Mesenteric fat pad (tissue), 1 donor: ENCODE data around the gene TMC3. TPM values are rescaled to one million over a fixed set of nuclear protein-coding genes. Genes with fewer than 3 reads are reported as not detected.
"Not testable (repeated sequence)": the region's sequence is repeated elsewhere in the genome, so short reads cannot be mapped to it uniquely, and the experiment has no call there.

Experiments
- DNase-seq: peaks from one replicate; pipeline ENCODE4 v3.0.0-alpha.2; 2020; ENCODE audit warnings: low spot score
- long read RNA-seq: library from polyadenylated mRNA; unstranded; transcript quantifications from one replicate; pipeline ENCODE4 v2.0.0, GENCODE V29; 2020
- total RNA-seq: library from RNA; stranded (reverse); fragmentation: NEBNext Ultra II Directional; extraction: Animal tissue kit (Norgen Biotek cat#: 25700); gene quantifications from one replicate; pipeline ENCODE4 v1.2.1, GENCODE V29; 2021
- donor health status: DM: yes; HTN: yes; CAD: no.

TMC3 gene
- not detected for total RNA-seq
- long read RNA-seq, result 0 reads

DNA sequence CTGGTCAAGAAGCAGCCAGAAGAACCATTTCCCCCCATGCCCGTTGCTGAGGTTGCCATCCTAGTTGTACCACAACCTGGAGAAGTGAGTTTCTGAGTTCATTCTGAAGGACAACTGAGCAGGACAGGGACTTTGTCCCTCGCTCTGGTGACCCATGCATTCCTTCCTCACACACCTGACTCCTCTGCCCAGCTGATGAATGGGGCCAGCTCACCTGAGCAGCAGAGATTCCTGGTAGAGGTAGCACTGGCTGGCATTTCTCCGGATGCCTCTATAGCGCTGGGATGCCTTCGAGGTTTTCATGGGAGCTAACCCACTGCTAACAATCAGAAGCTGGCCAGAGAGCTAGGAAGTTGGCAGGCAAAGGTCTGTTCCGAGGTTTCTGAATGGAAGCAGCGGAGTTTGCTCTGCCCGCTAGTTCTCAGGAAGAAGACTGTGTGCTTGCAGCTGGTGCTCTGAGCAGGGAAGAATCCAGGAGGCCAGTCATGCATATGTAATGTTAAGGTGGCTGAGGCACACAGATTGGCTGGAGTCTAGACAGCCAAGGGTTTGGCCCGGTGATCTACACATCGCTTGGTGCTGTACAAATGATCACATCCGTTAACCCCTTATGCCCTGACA is at the start of gene TMC3:
Gene TMC3 (minus strand): TSS at position 439 of the 621 bp plus-strand sequence. CDS start 136 bp downstream, at position 303.
- no peak for DNase-seq

- DNase-seq, result no peak
These were observed 47.4 kb upstream of the TMC3 start for GRCh38 chr15:81421461-81421860.

GRCh38 chr15:81419332-81419943 is 45.4 kb upstream of the TMC3 start:
- DNase-seq, result no peak

DNA sequence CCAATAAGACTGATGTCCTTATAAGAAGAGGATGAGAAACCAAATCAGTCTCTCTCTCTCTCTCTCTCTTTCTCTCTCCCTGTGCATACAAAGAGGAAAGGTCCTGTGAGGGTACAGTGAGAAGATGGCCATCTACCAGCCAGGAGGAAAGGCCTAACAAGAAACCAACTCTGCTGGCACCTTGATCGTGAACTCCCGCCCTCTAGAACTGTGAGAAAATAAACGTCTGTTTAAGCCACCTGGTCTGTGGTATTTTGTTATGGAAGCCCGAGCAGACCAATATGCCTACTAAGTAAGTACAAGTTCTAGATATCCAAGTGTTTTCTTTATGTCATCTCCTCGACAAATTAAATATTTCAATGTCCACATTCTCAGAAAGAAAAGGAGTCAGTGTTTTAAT is 44.9 kb upstream of the TMC3 start:
- no peak for DNase-seq

DNA sequence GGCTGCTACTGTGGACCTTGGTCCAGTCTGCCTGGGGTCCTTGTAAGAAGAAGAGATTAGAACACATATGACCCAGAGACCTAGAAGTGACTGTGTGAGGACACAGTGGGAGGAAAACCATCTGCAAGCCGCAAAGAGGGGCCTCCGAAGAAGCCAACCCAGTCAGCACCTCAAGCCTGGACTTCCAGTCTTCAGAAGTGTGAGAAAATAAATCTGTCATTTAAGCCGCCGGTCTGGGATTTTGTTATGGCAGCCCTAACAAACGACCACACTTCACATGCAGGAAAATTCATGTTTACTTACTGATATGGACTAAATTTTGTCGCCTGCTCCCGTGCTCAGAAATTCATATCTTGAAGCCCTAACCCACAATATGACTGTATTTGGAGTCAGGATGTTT is 44.4 kb upstream of the TMC3 start:
- DNase-seq, result no peak

GRCh38 chr15:81414274-81414968 is 40.4 kb upstream of the TMC3 start:
- not testable (repeated sequence) for DNase-seq

- no peak for DNase-seq
These were observed 39.8 kb upstream of the TMC3 start for GRCh38 chr15:81413851-81414250.

GRCh38 chr15:81411969-81412633 is 38.1 kb upstream of the TMC3 start:
- DNase-seq, result no peak

- DNase-seq, result no peak
These were observed 37.0 kb upstream of the TMC3 start for GRCh38 chr15:81411051-81411450.

GRCh38 chr15:81410318-81410753 is 36.3 kb upstream of the TMC3 start:
- DNase-seq, result no peak

GRCh38 chr15:81407718-81408117 is 33.7 kb upstream of the TMC3 start:
- DNase-seq, result no peak

GRCh38 chr15:81407176-81407575 is 33.2 kb upstream of the TMC3 start:
- DNase-seq, result no peak

GRCh38 chr15:81400640-81401236 is 26.7 kb upstream of the TMC3 start:
- DNase-seq, result no peak

GRCh38 chr15:81398910-81399551 is 25.0 kb upstream of the TMC3 start:
- no peak for DNase-seq

DNA sequence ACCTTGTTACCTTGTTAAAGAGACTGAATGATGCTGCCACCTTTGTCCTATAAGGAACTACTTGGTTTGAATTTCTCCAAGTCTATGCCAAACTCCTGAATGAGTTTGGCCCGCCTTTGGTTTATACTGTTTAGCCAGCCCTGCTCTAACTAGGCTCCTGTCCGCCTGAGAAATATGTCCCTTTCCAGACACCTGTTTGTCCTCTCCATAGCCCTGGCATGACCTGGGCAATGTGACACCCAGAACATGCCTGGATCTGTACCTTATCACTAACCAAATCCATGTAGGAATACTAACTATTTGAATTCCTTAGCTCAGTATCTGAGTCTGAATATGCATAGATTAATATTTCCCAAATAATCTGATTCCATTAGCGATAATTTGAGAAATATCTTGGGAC is 24.4 kb upstream of the TMC3 start:
- DNase-seq, result no peak

- no peak for DNase-seq
These were observed 20.6 kb upstream of the TMC3 start for GRCh38 chr15:81394603-81395002.

GRCh38 chr15:81391657-81392056 is 17.6 kb upstream of the TMC3 start:
- no peak for DNase-seq

- no peak for DNase-seq
These were observed 14.4 kb upstream of the TMC3 start for GRCh38 chr15:81388436-81388770.

- no peak for DNase-seq
These were observed 13.8 kb upstream of the TMC3 start for GRCh38 chr15:81387621-81388435.

DNA sequence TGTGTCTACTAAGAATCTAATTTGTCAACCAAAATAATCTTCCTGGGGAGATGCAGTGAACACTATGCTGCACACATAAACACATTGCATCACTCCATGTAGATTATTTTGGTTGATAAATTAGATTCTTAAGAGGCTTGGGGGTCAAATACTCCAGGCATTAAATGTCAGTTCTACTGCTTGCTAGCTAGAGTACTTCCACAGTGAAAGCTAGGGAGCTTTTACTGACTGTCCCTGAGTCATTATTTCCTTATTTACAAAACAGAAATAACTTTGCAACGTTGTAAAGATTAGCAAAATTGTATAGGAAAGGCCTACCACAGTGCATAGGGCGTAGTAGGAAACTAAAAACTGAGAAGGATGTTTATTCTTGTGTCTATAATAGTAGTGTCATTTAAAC is 12.9 kb upstream of the TMC3 start:
- no peak for DNase-seq
